GM12873 (cell line): ENCODE results near the gene EIF2AK2.
A peak's percentile ranks its signal among the peaks of the same experiment; 100 is the strongest.

Experiments used
- TF ChIP-seq, protein P1 (sequence below): IDR thresholded peaks from 2 replicates; pipeline ENCODE4 v1.5.1; 2012; ENCODE audit warnings: low read depth, mild to moderate bottlenecking, moderate library complexity, low read length, control low read depth; ENCODE audit not compliant: insufficient read depth; ENCODE audit errors: missing control alignments

EIF2AK2 gene

DNA sequence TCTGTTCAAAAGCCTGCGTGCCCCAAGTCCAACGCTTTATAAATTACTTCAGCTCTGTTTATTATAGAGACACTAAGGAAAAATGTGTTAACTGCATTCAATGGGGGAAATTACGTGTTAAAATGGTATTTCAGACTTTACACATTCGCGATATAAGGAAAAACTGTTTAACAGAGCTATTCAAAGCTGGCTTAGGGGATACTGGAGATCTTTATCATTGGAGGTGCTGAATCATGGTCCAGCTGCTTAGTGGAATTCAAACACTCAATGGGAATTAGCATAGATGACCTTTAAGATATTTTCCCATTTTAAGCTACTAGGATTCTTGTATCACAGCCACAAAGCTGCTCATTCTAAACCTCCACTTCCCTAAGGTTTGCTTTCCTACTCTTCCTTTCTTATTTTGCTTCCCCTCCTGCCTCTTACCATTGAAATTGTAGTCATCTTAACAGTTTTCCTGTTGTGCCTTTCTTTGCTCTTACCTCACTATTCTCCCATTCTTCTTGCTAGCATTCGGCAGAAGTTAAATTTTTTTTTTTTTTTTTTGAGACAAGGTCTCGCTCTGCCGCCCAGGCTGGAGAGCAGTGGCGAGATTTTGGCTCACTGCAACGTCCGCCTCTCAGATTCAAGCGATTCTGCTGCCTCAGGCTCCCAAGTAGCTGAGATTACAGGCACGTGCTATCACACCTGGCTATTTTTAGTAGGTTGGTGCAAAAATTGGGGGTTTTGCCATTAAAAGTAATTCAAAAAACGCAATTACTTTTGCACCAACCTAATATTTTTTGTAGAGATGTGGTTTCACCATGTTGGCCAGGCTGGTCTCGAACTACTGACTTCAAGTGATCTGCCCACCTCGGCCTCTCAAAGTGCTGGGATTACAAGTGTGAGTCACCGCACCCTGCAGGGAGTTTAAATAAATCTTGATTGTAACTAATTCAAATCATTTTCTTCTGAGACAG lies 25.2 kb upstream of the EIF2AK2 start:
- TF ChIP-seq, protein P1, sequence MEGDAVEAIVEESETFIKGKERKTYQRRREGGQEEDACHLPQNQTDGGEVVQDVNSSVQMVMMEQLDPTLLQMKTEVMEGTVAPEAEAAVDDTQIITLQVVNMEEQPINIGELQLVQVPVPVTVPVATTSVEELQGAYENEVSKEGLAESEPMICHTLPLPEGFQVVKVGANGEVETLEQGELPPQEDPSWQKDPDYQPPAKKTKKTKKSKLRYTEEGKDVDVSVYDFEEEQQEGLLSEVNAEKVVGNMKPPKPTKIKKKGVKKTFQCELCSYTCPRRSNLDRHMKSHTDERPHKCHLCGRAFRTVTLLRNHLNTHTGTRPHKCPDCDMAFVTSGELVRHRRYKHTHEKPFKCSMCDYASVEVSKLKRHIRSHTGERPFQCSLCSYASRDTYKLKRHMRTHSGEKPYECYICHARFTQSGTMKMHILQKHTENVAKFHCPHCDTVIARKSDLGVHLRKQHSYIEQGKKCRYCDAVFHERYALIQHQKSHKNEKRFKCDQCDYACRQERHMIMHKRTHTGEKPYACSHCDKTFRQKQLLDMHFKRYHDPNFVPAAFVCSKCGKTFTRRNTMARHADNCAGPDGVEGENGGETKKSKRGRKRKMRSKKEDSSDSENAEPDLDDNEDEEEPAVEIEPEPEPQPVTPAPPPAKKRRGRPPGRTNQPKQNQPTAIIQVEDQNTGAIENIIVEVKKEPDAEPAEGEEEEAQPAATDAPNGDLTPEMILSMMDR, result no peak

DNA sequence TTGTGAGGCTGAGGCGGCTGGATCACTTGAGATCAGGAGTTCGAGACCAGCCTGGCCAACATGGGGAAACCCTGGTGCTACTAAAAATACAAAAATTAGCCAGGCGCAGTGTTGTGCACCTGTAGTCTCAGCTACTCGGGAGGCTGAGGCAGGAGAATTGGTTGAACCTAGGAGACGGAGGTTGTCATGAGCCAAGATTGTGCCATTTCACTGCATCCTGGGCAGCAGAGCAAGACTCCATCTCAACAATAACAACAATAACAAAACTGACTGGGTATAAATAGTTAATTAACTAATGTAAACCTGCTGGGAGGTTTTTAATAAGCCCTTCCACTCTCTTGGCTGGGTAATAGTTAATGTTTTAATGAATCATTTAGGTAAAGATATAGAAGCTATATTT lies 23.9 kb upstream of the EIF2AK2 start:
- TF ChIP-seq, protein P1, result no peak

DNA sequence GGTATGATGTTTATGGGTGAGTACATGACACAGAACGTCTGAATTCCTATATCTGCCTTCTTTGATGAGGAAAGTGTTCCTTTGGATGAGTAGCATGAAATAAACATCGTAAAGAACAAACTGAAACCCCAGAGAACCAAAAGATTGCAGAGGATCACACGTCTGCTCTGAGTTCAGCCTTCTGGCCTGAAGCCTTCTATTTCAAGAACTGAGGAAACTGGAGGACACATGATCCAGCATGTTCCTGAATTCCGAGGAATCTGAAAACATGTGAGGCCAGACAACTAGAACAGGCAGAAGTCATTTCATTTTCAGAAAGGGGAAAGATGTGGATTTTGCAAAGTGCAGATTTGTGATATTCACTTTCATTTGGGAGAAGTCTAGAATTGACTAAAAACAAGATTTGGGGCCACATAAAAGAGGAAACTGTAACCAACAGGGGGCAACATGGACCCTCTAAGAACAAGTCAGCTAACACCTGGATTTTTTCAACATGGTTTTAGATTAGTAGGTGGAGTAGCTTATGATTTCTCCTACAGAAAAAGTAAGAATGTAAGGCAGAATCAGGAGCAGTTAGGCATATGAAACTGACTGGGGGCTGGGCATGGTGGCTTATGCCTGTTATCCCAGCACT lies 23.3 kb upstream of the EIF2AK2 start:
- TF ChIP-seq, protein P1, result peak; percentile 5

DNA sequence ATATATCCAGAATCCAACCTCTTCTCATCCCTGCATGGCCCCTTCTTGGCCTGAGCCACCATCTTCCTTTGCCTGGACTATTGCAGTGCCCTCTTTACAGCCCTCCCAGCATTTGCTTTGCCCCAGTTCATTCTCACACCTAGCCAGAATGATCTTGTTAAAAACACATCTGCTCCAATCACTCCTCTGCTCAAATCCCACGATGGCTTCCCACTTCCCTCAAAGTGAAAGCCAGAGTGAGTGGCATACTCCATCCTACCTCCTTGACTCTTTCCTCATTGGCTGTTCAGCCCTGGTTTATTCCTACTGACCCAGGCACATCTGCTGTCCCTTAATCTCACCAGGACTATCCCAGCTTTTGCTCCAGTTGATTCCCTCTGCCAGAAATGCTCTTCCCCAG lies 17.0 kb upstream of the EIF2AK2 start:
- TF ChIP-seq, protein P1, result no peak

DNA sequence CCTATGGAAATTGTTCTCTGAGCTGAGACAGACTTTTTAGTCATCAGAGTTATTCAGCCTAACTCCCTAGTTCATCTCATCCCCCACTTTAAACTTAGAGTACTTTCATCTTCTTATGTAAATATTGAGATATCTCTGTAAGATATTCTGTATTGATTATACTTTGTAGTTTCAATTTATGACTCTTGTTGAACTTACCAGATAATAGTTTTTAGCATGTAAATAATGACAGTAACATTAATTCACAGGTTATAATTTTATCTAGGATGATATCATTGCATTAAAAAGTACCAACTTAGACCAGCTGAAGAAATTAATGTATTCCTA lies 14.8 kb upstream of the EIF2AK2 start:
- TF ChIP-seq, protein P1, result no peak

DNA sequence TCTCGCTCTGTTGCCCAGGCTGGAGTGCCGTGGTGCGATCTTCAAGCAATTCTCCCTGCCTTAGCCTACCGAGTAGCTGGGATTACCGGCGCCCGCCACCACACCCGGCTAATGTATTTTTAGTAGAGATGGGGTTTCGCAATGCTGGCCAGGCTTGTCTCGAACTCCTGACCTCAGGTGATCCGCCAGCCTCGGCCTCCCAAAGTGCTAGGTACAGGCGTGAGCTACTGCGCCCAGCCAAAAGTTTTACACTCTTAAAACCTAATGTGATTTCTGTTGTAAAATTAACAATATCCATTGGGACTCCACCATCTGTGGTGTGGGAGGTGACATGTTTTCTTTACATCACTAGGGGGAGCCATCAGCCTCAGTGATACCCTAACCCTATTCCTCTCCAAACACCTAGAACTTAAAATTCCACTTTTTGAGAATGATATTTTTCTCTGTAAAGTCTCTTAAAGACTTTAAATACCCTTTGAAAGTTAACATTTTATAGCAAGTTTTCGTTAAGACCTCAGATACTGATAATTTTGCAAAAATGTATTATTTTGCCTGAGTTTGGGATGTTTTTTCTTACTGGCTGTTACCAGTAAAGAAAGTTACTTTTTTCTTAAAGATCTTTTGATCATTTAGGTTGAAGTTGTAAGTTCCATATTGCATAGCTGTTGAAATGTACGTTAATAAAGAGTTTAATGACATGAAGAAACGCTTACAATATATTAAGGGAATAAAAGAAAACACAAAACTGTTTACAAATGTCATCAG lies 11.6 kb upstream of the EIF2AK2 start:
- TF ChIP-seq, protein P1, result peak; percentile 71

DNA sequence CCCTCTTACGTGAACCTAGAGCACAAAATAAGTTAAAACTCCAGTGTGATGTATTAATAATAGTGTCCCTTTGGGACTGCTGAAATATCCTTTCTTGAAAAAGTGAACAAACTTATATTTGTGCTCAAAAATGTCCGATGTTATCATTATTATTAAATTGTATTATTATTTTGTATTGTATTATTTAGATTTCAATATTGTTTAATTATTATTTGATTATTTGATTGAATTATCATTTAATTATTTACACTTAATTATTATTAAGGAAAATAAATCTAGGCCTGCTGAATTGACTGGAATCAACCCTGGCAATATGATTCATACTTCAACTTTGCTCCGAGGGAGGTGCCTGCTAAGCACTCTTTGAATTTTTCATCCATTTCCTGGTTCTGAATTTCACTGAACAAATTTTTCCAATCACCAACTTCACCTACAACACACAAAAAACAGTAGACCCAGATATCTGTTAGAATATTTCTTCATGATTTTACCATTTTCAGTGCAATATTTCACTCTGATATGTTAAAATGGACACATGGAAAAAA lies 10.9 kb upstream of the EIF2AK2 start:
- TF ChIP-seq, protein P1, result no peak
